ENCODE measurements around the gene MMS19.
A peak's percentile ranks its signal among the peaks of the same experiment; 100 is the strongest.

The MMS19 gene, protein sequence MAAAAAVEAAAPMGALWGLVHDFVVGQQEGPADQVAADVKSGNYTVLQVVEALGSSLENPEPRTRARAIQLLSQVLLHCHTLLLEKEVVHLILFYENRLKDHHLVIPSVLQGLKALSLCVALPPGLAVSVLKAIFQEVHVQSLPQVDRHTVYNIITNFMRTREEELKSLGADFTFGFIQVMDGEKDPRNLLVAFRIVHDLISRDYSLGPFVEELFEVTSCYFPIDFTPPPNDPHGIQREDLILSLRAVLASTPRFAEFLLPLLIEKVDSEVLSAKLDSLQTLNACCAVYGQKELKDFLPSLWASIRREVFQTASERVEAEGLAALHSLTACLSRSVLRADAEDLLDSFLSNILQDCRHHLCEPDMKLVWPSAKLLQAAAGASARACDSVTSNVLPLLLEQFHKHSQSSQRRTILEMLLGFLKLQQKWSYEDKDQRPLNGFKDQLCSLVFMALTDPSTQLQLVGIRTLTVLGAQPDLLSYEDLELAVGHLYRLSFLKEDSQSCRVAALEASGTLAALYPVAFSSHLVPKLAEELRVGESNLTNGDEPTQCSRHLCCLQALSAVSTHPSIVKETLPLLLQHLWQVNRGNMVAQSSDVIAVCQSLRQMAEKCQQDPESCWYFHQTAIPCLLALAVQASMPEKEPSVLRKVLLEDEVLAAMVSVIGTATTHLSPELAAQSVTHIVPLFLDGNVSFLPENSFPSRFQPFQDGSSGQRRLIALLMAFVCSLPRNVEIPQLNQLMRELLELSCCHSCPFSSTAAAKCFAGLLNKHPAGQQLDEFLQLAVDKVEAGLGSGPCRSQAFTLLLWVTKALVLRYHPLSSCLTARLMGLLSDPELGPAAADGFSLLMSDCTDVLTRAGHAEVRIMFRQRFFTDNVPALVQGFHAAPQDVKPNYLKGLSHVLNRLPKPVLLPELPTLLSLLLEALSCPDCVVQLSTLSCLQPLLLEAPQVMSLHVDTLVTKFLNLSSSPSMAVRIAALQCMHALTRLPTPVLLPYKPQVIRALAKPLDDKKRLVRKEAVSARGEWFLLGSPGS

DNA sequence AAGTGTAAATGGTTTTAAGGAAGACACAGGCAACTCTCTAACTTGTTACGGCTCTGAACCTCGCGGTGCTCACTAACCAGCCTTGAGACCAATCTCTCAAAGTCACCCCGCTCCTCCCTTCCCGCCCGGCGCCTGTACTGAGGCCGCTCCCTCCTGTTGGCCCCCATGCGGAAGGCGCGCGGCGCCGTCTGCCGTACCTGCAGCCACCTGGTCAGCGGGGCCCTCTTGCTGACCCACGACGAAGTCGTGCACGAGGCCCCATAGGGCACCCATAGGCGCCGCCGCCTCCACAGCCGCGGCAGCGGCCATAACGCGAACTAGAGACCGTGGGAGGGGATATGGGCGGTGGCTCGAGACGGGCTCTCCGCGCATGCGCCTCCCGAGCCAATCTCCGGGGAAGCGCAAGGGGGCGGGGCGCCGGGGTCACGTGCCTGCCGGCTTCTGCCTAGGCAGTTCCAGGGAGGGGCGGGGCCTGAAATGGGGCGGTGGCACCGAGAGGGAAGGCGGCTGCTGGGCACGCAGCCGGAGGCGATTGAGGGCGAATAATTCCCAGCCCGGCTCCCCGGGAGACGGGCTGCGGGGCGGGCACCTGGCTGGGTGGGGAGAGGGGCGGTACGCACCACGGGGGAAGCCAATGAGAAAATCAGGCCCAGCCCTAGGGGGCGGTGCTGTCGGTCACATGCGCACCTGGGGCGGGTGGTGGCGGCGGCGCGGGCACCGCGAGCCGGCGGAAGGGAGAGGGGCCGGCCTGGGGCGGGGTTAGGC lies at the start of gene MMS19:
TSS of gene MMS19 (minus strand) at position 347 of the 765 bp plus-strand sequence. CDS start at position 309, 38 bp downstream.
- peak; percentile 84 to 95 for DNase-seq

DNA sequence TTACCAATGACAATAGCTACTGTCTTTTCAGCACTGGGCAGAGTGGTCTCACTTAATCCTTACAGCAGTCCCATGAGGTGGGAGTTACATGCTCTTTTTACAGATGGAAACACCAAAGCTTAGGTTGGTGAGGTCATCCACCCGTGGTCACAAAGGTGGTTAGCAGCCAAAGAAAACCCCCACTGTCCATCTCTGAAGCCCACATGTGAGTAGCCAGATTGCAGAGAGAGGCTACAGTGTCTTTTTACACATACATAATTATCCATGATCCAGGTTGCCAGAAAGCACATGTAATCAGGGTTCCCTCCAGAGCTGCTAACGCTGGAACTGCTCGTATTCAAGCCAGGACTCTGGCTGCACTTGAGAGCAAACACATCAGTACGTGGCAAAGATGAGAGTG lies 49.7 kb upstream of the MMS19 start:
- DNase-seq = no peak

DNA sequence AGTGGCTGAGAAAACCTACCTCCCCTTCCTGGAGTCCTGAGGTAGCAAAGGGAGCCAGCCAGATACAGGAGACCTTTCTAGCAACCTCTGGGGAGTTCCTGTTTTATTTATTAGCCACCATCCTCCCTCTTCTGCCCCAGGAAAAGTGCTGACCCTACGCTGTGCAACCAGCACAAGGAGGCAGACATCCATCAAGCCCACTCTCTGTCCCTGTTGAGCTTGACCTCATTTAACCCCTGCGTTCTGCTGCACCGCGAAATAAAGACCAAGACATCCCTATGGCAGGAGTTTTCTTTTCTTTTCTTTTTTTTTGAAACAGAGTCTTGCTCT lies 49.0 kb upstream of the MMS19 start:
- DNase-seq = no peak

DNA sequence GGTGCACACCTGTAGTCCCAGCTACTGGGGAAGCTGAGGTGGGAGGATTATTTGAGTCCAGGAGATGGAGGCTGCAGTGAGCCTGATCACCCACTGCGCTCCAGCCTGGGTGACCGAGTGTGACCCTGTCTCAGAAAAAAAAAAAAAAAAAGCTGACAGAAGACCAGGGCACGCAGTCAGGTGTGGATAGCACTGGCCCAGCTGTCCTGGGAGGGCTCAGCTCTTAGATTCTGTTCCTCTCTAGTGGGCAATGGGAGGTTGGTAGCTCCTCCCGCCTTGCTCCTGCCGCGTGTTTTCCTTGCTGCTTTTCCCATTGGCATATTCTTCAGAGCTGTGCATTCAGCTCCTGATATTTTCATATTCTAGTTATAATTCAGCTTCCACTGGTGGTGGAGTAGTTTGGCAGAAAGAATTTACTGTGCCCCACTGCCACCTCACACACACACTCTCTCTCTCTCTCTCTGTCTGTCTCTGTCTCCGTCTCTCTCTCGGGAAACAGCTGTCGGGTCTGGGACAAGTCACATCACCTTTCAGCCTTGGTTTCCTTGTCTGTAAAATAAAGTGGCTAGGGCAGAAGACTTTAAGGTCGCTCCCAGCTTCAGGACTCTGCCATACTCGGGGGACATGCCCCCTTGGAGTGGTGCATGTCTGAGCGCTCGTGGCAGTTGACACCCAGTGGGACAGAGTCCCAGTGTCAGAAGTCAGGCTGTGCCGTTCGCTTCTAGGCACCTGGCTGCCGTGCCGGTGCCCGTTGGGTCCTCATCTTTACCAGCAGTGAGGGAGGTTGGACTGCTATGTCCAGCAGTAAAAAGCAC lies 48.4 kb upstream of the MMS19 start:
- DNase-seq = no peak

DNA sequence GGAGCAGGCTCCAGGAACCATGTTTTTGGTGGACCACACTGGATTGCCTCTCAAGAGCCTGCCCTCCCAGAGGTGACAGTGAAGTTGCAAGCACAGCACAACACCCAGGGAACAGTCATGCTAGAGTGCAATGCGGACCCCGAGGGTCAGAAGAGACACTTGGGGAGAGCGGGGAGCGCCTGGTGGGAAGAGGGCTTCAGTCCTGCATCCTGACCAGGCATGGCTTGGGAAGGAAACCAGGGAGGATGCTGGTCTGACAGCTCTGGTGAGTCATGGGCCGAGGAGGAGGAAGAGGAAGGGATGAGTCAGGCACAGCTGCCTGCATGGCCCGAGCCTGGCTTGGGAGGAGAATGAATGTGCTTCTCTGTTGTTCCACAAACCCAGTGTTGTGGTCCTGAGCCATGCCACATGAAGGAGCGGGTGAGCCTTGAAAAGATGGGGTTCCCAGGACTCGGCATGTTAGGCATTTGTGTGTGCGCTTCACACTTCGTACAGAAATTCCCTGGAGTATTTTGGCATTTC lies 44.9 kb upstream of the MMS19 start:
- no peak for DNase-seq

DNA sequence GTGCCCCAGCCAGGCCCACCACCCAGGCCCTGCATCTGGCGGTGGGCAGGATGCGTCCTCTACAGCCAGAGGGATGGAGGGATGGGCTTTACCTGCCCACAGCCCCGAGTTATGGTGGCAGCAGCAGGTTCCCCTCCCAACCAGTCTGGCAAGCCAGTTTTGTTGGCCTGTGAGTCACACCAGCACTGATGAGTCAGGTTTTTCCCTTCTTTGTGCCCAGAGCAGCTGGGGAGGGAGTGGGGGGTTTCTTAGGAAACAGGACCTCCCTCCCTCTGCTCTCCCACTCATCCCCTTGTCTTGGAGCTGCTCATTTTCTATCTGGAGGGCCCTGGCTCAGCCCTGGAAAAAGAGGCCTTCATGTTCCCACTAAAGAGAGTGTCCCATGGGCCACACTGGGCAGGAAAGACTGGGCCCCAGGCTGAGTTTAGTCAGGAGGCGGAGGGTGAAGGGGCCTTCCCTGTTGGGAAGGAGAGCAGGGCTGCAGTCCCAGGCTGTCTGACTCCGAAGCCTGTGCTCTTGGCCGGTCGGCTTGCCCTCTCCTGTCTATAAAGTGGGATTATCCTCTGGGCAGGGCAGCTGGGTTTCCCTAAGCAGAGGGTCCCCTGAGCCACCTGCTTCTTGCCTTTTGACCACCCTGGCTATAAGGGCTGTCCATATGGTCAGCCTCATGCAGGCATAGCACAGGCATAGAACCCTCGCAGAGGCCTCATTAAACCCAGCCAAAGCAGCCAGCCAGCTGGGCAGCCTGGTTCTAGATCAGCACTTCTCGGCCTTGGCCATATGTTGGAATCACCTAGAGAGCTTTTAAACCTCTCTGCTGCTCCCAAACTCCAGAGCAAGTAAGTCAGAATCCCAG lies 44.2 kb upstream of the MMS19 start:
- no peak for DNase-seq

DNA sequence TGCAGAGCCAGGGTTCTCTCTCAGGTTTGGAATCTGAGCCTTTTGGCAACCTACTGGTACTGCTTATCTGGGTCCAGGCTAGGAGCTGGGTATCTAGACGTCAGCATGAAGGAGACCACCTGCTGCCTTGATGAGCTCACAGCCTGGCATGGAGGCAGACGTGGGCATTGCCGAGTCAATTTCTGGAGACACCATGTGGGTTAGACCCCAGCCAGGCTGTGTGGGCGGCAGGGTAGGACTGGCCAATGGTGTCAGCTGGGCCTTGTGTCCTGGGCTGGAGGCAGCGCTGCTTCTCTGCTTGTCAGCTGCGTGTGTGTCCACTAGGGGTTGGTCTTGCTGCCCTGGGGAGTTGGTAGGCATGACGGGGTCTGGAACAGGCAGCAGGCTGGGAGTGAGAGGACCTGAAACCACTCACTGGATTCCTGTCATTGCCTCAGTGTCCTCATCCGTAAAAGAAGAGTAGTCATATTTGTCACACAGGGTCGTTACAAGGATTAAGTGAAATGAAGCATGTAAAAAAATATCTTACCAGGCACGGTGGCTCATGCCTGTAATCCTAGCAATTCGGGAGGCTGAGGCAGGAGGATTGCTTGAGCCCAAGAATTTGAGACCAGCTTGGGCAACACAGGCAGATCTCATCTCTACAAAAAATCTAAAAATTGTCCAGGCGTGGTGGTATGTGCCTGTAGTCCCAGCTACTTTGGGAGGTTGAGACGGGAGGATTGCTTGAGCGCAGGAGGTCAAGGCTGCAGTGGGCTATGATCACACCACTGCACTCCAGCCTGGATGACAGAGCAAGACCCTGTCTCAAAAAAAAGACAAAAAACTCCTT lies 42.7 kb upstream of the MMS19 start:
- no peak for DNase-seq

DNA sequence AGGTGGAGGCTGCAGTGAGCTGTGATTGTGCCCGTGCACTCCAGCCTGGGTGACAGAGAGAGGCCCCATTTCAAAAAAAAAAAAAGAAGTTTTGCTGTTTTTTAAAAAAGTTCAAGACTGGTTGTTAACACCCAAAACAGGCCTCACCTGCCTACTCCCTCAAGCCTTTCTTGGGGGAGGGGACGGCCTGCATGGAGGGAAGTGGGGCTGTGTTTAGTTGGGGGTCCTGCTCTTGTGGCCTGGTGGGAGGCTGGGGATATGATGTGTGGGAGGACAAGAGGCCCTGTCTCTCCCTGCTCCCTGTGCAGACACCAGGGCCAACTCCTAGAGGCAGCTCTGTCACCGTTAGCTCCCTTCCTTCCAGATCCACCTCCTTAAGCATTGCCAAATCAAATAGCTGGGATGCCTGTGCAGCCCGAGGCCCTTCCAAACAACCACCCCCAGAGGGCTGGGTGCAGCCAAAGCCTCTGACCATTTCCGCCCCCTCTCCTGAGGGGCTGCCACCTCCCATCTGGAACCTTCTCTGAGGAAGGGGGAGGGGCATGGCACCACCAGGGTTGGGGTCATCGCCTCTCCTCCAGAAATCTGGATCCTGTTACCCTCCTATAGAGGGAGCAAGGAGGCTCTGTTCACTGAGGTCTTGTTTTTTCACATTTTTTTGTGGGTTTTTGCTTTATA lies 41.4 kb upstream of the MMS19 start:
- no peak for DNase-seq

DNA sequence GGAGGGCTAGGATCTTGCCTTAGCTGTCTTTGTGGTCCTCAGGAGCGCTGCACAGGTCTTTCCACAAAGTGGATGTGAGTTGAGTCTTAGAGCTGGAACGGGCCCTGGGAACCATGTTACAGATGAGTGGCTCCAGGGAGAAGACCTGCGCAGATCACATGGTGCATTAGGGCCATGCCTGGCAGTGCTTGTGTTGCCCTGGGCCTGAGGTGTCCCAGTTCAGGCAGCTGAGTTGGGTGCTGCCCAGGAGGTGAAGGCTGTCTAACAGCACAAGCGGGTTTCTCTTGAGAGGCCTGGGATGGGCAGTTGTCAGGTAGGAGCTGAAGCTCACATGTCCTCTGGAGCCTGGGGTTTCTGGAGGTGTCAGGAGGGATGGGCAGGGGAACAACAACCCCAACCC lies 40.6 kb upstream of the MMS19 start:
- no peak for DNase-seq

DNA sequence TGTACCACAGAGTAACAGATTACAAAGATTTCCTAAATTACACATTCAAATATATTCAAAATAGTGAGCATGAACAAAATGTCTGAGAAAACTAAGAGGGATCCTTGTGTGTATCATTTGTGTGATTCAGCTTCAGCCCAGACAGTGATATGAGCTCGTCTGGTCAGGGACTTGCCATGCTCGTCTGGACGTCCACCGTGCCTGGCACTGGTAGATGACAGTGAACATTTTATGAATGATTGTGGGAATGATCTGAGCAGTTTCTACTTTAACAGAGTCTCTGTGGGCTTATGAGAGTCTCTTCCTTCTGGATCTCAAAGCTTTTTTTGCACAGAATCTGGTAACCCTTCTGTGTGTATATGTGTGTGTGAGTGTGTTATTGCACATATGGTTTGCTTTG lies 40.2 kb upstream of the MMS19 start:
- no peak for DNase-seq

DNA sequence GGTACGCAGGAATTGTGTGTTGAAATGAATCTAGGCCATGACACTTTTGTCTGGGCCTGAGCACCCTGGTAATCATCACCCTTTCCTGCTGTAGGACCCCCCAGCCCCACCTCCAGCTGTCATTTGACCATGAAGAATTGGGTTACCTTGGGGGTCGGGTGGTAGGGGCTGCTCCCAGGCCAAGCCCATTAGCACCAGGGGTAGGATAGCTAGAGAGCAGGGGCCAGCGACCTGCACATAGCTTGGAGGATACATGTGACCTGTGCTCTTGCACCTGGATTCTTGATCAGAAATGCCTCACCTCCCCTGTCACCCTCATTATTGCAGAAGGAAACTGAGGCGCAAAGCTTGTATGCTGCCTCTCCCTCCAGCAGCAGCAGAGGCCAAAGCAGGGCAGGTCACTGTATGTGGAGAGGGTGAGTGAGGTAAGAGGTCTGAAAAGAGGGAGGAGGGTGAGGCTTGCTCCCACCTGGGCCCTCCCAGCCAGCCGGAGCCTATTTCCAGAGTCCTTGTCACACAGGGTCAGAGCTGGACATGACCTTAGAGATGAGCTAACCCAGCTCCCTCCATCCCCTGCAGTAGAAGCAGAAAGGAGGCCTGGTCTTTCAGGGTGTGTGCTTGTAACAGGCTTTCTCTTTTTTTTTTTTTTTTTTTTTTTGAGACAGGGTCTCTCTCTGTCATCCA lies 39.1 kb upstream of the MMS19 start:
- DNase-seq = no peak

DNA sequence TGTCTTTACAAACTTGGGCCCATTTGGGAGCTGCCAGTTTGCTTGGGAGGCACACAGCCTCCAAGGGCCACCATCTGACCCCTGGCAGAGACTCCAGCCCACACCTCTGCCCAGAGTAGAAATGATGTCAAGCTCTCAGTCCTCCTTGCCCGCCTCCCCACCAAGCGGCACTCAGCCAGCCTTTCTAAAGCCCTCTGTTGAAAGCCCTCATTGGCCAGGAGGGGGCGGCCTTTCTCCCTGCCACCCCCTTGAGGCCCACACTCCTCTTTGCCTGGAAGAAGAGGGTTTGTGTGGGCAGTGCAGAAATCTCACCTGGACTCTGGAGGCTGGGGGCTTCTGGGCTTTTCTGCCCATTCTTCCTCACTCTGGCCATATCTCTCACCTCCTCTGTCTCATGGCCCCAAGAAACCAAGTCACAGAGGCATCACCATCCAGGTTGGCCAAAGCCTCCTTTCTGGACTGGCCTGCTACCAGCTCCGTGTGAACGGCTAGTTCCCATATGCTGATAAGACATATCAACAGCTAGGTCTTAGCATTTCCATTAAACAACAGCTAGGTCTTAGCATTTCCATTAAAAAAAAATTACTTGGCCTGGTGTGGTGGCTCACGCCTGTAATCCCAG lies 36.6 kb upstream of the MMS19 start:
- DNase-seq = no peak

DNA sequence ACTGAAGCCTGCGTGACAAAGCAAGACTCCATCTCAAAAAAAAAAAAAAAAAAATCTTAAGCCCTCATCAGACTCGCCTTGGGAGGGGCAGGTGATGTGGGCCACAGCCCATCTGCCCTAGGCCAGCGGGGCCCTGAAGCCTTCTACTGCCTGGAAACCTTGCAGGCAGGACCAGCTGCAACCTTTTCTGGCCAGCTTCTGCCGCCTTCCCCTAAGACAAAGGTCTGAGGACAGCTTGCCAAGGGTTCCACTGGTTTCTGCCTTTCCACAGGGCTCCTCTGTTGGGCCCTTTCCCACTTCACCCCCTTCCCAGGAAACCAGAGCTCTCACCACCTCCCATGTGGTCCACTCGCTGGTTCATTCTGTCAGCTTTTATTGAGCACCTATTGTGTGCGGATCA lies 35.7 kb upstream of the MMS19 start:
- no peak for DNase-seq

DNA sequence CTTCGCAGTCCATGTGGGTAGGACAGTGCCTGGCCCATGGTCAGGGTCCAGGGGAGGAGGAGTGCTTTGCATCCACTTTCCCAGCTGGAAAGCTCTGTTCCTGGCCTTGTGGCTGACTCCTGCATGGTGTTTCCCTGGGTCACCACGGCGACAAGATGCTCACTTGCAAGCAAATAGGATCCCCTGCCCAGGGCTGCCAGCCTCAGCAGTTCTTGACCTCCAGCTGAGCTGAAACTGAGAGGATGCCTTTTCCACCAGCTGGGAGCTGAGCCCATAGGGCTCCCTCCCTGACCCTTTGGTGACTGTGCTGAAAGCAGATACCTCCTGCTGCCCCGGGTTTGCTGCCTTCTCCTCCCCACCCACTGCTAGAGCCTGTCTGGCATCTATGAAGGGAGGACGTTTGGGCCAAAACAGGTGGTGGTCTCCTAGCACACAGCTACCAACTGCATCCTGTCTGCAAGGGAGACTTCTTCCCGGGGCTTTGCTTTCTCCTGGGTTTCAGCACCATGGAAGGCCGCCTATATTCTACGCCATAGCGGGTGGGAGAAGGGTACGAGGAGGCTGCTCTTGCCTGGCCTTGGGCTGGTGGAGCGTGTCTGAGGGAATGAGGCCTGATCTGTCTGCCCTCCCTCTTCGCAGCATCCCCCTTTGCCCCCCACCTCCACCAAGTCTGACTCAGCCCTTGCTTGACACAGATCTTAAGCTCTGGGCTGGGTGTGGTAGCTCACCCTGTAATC lies 34.9 kb upstream of the MMS19 start:
- DNase-seq = no peak

DNA sequence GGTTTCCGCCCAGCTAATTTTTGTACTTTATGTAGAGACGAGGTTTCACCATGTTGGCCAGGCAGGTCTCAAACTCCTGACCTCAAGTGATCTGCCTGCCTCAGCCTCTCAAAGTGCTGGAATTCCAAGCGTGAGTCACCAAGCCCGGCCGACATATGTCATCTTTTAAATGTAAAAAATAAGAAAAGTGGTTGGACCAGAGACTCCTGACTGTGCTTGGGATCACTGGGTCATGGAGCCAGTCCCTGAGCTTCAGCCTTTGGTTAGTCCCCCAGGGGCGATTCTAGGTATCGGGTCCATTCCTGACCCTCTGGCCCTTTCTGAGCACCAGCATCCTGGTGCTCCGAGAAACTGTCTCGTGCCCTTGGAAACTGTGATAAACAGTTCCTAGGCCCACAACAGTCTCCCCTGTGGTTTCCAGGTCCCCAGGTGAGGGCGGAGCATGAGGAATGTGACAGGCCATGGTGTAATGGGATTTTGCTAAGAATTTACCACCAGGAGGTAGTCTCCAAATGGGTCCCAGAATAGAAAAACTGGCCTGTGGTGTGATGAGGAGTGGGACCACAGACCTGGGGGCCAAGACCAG lies 33.3 kb upstream of the MMS19 start:
- DNase-seq = no peak

DNA sequence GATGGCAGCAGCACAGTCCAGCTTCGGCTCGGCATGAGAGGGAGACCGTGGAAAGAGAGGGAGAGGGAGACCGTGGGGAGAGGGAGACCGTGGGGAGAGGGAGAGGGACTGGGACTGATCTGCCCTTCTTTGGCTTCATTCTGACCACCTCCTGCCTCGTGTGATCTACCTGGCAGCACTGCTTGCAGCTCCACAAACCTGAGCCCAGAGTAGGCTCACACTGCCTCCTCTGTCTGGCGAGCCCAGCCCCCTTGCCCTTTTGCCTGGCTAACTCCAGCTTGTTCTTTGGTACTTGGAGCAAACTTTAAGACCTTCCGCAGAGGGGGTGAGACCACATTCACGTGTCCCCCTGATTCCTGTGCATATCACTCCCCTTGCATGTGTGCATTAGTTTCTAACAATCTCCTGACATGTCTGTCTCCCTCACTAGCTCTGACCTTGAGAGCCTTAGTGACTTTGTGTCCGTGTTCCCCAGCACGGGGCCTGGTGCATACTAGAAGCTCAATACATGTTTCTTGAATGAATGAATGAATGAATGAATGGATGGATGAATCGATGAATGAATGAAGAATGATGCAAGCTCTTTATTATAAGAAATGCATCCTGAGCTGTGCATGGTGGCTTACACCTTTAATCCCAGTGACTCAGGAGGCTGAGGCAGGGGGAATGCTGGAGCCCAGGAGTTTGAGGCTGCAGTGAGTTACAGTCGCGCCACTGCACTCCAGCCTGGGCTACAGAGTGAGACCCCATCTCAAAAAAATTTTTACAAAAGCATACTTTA lies 31.7 kb upstream of the MMS19 start:
- no peak for DNase-seq

Data from cerebellar nuclear complex (tissue), 1 donor.